CD4-positive, alpha-beta memory T cell (primary cell): ENCODE measurements around the gene TUBGCP3. TPM values are rescaled to one million over a fixed set of nuclear protein-coding genes. Genes with fewer than 3 reads are reported as not detected.

Experiments used
- CTCF ChIA-PET: fragments of 350-600 bp; sonication (Branson Sonifier 250); formaldehyde crosslinking; loops from one replicate; lab custom pipeline; 2021; ENCODE audit warnings: inconsistent platforms; ENCODE audit not compliant: partially characterized antibody; lab: Charles Lee
- POLR2A ChIA-PET: fragments of 350-600 bp; sonication (Branson Sonifier 250); formaldehyde crosslinking; loops from one replicate; lab custom pipeline; 2021; ENCODE audit not compliant: partially characterized antibody; lab: Charles Lee
- DNase-seq, 5 donors: peaks; one replicate each; pipeline versions ENCODE4 v3.0.0 to v3.0.0-alpha.2; 2020 to 2022; ENCODE audit warnings: mixed read lengths in 1 of 5
- H3K27ac ChIP-seq: one replicate; pipeline ENCODE4 v1.7.0; 2013; ENCODE audit warnings: low read depth, low read length
- H3K27me3 ChIP-seq: 2 replicates; pipeline ENCODE4 v1.7.0; 2013; ENCODE audit warnings: mild to moderate bottlenecking, low read length, moderate library complexity; ENCODE audit not compliant: insufficient read depth
- H3K36me3 ChIP-seq: 2 replicates; pipeline ENCODE4 v1.7.0; 2013; ENCODE audit warnings: mild to moderate bottlenecking, low read length, moderate library complexity; ENCODE audit not compliant: insufficient read depth
- H3K4me1 ChIP-seq: 2 replicates; pipeline ENCODE4 v1.7.0; 2013; ENCODE audit warnings: mild to moderate bottlenecking, low read length, moderate library complexity; ENCODE audit not compliant: insufficient read depth
- H3K4me3 ChIP-seq, 2 donors: one replicate each; pipeline ENCODE4 v1.7.0; 2013; ENCODE audit warnings: low read length in 2 of 2, mild to moderate bottlenecking in 1 of 2
- H3K9me3 ChIP-seq, 2 donors: one replicate each; pipeline ENCODE4 v1.7.0; 2013; ENCODE audit warnings: low read length in 2 of 2, control low read depth in 1 of 2; ENCODE audit not compliant: control insufficient read depth in 1 of 2
- H3K27ac Mint-ChIP-seq, 7 donors: one replicate each; pipeline ENCODE4 v1.8.0; 2020 to 2021; ENCODE audit warnings: mixed read lengths in 7 of 7, mild to moderate bottlenecking in 6 of 7, inconsistent platforms in 3 of 7, moderate library complexity in 3 of 7
- H3K27me3 Mint-ChIP-seq, 2 donors: one replicate each; pipeline ENCODE4 v1.8.0; 2020 to 2021; ENCODE audit warnings: mixed read lengths in 2 of 2
- H3K36me3 Mint-ChIP-seq, 2 donors: one replicate each; pipeline ENCODE4 v1.8.0; 2020 to 2021; ENCODE audit warnings: mixed read lengths in 2 of 2, inconsistent platforms in 1 of 2, mild to moderate bottlenecking in 1 of 2
- H3K4me1 Mint-ChIP-seq, 4 donors: one replicate each; pipeline ENCODE4 v1.8.0; 2020 to 2021; ENCODE audit warnings: mixed read lengths in 4 of 4, mild to moderate bottlenecking in 1 of 4
- H3K4me3 Mint-ChIP-seq, 8 donors: one replicate each; pipeline ENCODE4 v1.8.0; 2020 to 2021; ENCODE audit warnings: mixed read lengths in 8 of 8, mild to moderate bottlenecking in 7 of 8, moderate library complexity in 6 of 8, inconsistent platforms in 3 of 8
- H3K9me3 Mint-ChIP-seq, 8 donors: one replicate each; pipeline ENCODE4 v1.8.0; 2020 to 2021; ENCODE audit warnings: mixed read lengths in 8 of 8, mild to moderate bottlenecking in 5 of 8, inconsistent platforms in 3 of 8, moderate library complexity in 1 of 8
- intact Hi-C: fragments of 100-400 bp; cut with micrococcal nuclease; formaldehyde crosslinking; loops from one replicate; pipeline ENCODE4 v1.15.1; 2023
- polyA plus RNA-seq, 2 donors: library from polyadenylated mRNA; unstranded; fragments of 300-500 nt; fragmentation: Illumina TruSeq; gene quantifications; one replicate each; pipeline ENCODE4 v1.2.3, GENCODE V29; 2021
- total RNA-seq, 2 experiments: library from RNA; stranded (reverse); gene quantifications; one replicate each; pipeline ENCODE4 v1.2.3, GENCODE V29; 2021

The TUBGCP3 gene
- total and polyA plus RNA-seq, 4 experiments from 2014 or later: 13.1 to 43.7 (median 29.1) TPM

DNA sequence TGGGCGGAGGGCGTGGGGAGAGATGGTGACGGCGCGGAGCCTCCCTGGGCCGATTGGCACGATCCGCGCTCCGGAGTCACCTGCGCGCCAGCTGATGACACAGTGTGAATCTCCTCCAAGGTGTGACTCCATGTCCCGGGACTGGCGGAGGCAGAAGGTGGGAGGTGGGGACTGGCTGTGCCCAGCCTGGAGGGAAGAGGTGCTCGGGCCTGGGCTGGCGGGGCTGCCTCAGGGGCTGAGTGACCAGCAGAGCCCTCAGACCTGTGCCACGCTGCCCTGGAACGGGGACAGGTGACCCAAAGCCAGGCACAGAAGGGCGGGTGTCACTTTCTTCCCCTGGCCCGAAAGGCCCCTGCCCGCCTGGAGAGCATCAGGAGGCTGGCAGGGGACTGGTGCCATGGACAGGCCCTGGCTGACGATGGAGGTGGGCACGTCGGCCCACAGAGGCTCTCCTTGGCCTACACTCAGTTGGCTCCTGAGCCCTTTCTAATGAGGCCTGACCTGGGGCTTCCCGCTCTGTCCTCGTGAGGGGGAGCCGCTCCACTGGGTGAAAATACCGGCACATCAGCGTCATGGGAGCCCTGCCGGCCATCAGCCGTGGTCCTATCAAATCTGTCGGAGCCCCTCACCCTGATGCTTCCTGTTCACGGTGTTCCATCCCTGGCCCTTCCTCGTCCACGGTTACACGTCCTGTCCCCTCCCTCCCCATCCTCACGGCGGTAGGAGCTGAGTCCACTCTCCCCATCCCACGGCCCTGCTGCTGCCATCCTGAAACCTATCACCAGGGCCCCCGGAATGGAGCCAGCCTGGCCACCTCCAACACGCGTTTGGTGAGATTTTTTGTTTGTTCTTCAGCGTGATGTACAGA lies 136.2 kb downstream of the TUBGCP3 start:
- Histone ChIP-seq H3K4me1 (no peaks in the 10 kb centered on the region), H3K9me3 (no peaks in the 10 kb centered on the region), H3K4me3 (no peak overlapping the region), H3K27me3 (no peaks in the 10 kb centered on the region), H3K27ac (no peak overlapping the region), H3K36me3 (no peaks in the 10 kb centered on the region)
- H3K4me1 Mint-ChIP-seq: no peaks in the 10 kb centered on the region
- H3K27me3 Mint-ChIP-seq: peaks cover 0 to 7% of the 10 kb centered on the region in 2 donors
- DNase-seq: no peak
- H3K9me3 Mint-ChIP-seq: peaks cover 0 to 2% (median 0%) of the 10 kb centered on the region in 8 donors
- no peaks in the 10 kb centered on the region for H3K36me3 Mint-ChIP-seq
- H3K27ac Mint-ChIP-seq: no peak overlapping the region
- POLR2A ChIA-PET: no interaction called here
- CTCF ChIA-PET: no interaction called here
- no peak overlapping the region for H3K4me3 Mint-ChIP-seq
- intact Hi-C loops: no loop called here

DNA sequence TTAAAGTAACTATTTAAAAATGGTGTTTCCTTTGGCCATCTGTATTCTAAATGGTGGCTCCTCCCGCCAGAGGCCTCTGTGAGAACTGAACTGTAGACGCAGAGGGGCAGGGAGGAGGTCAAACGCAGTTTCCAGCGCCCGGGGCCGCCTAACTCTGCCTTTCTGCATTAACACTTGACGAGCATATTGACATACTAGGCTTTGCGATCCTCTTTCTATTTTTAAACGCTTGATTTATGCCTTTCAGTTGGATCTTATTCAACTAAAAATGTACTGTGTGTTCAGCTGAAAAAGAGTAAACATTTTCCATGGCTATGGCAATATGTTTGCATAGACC lies 137.1 kb downstream of the TUBGCP3 start:
- peaks cover 0 to 1% (median 0%) of the 10 kb centered on the region in 8 donors for H3K9me3 Mint-ChIP-seq
- no peaks in the 10 kb centered on the region for H3K4me1 Mint-ChIP-seq
- H3K4me3 ChIP-seq: no peak overlapping the region
- H3K4me3 Mint-ChIP-seq: no peak overlapping the region
- no peaks in the 10 kb centered on the region for H3K36me3 Mint-ChIP-seq
- DNase-seq: no peak
- H3K27me3 ChIP-seq: no peaks in the 10 kb centered on the region
- POLR2A ChIA-PET: no interaction called here
- H3K4me1 ChIP-seq: no peaks in the 10 kb centered on the region
- H3K27me3 Mint-ChIP-seq: peaks cover 0 to 4% of the 10 kb centered on the region in 2 donors
- no peak overlapping the region for H3K27ac ChIP-seq
- no peaks in the 10 kb centered on the region for H3K9me3 ChIP-seq
- CTCF ChIA-PET: no interaction called here
- no peaks in the 10 kb centered on the region for H3K36me3 ChIP-seq
- H3K27ac Mint-ChIP-seq: no peak overlapping the region
- intact Hi-C loops: no loop called here

DNA sequence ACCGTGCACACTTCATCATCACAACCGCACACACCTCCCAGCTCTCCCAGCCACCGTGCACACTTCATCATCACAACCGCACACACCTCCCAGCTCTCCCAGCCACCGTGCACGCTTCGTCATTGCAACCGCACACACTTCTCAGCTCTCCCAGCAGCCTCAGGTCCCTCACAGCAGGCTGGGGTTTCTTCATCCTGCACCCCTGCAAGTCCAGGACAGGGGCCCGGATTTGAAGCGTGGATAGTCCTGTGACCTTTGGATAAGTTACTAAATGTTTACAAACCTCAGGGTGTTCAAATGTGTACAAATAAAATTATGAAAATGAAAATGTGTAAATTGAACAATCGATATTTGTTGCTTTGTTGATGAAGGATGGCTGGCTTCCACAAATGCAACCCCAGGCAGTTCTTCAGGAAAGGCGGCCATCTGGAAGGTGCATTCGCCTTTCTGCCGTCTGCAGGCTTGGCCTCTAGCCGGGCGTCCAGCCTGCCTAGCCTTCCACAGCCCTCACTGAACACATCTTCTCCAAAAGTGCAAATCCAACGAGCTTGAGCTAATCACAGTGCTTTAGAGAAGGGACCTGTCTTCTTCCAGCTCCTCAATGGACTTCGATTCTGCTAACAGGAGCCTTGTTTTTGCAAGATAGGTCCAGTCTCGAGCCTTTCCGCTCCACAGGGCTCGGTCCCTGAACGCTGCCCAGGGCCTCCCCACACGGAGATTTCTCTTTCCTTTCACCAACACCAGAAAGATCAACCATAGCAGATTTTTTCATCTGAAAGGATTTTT lies 137.6 kb downstream of the TUBGCP3 start:
- Histone ChIP-seq H3K36me3 (no peaks in the 10 kb centered on the region), H3K4me3 (no peak overlapping the region), H3K9me3 (no peaks in the 10 kb centered on the region), H3K27ac (no peak overlapping the region), H3K4me1 (no peaks in the 10 kb centered on the region), H3K27me3 (no peaks in the 10 kb centered on the region)
- intact Hi-C loops: no loop called here
- peaks cover 0 to 4% of the 10 kb centered on the region in 2 donors for H3K27me3 Mint-ChIP-seq
- H3K4me1 Mint-ChIP-seq: no peaks in the 10 kb centered on the region
- ChIA-PET CTCF (no interaction called here), POLR2A (no interaction called here)
- H3K4me3 Mint-ChIP-seq: no peak overlapping the region
- no peak for DNase-seq
- H3K9me3 Mint-ChIP-seq: peaks cover 0 to 1% (median 0%) of the 10 kb centered on the region in 8 donors
- H3K27ac Mint-ChIP-seq: no peak overlapping the region
- H3K36me3 Mint-ChIP-seq: no peaks in the 10 kb centered on the region

DNA sequence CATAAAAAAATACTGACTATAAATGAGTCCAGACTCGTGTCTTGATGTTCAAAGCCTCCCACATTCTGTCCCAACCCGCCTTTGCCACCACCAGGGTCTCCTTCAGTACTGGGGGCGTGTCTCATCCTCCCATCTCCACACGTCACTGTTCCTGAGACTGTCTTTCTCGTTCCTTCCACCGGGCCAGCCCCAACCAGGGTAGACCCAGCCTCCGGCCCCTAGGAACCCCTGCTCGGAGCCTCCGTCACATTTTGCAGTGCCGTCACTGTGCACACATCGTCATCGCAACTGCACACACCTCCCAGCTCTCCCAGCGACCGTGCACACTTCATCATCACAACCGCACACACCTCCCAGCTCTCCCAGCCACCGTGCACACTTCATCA lies 138.4 kb downstream of the TUBGCP3 start:
- Histone ChIP-seq H3K36me3 (no peaks in the 10 kb centered on the region), H3K9me3 (no peaks in the 10 kb centered on the region), H3K27me3 (no peaks in the 10 kb centered on the region), H3K27ac (no peak overlapping the region), H3K4me1 (no peaks in the 10 kb centered on the region), H3K4me3 (no peak overlapping the region)
- no peak overlapping the region for H3K27ac Mint-ChIP-seq
- H3K4me1 Mint-ChIP-seq: no peaks in the 10 kb centered on the region
- CTCF ChIA-PET: no interaction called here
- intact Hi-C loops: no loop called here
- no peak overlapping the region for H3K4me3 Mint-ChIP-seq
- peaks cover 0 to 4% of the 10 kb centered on the region in 2 donors for H3K27me3 Mint-ChIP-seq
- no peak for DNase-seq
- POLR2A ChIA-PET: no interaction called here
- no peaks in the 10 kb centered on the region for H3K9me3 Mint-ChIP-seq
- no peaks in the 10 kb centered on the region for H3K36me3 Mint-ChIP-seq

DNA sequence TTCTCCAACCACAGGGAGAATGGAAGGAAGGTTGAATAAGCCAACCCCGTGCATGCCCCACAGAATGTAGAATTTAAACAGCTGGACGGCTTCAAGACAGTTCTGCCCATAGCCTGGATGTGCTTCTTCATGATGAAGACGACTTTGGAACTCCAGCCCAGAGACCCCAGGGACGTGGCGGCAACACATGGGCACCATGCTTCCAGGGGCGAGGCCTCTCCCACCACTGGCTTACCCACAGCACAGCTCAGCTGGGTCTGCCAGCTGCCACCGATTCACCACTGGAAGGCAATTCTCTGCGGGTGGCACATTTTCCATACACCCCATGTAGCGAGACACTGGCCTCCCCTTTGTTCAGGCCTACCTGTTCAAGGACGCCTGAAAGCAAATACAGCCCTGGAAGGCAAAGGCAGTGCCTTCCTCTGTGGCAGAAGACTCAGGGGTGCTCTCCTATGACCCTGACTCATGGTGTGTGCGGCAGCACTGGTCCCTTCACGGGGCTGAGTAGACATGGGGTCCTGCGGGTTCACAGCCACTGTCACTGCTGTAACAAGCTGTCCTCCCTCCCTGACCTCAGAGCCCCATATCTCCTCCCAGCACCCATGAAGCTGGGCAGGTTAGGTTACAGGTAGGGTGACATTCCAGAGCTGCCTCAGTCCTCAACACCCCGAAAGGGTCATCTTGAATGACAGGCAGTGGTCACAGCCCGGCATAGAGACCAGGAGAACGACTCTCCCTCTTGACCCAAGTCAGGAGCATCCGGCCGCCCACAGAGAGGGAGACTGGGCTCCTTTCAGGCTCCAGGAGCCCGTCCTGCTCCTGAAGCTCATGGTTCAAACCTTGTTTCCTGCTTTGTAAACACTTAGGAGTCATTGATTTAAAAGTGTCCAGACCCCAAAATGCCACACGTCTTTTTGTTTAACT lies 139.1 kb downstream of the TUBGCP3 start:
- intact Hi-C loops: no loop called here
- H3K27ac Mint-ChIP-seq: peak overlapping the region in 1 of 7 donors; percentile 60
- no peak for DNase-seq
- H3K4me3 Mint-ChIP-seq: no peak overlapping the region
- ChIA-PET CTCF (no interaction called here), POLR2A (no interaction called here)
- H3K36me3 ChIP-seq: no peaks in the 10 kb centered on the region
- peaks cover 1 to 4% of the 10 kb centered on the region in 2 donors for H3K27me3 Mint-ChIP-seq
- H3K4me1 Mint-ChIP-seq: no peaks in the 10 kb centered on the region
- H3K9me3 ChIP-seq: no peaks in the 10 kb centered on the region
- no peaks in the 10 kb centered on the region for H3K9me3 Mint-ChIP-seq
- H3K4me1 ChIP-seq: no peaks in the 10 kb centered on the region
- no peaks in the 10 kb centered on the region for H3K27me3 ChIP-seq
- no peaks in the 10 kb centered on the region for H3K36me3 Mint-ChIP-seq
- no peak overlapping the region for H3K4me3 ChIP-seq
- no peak overlapping the region for H3K27ac ChIP-seq

DNA sequence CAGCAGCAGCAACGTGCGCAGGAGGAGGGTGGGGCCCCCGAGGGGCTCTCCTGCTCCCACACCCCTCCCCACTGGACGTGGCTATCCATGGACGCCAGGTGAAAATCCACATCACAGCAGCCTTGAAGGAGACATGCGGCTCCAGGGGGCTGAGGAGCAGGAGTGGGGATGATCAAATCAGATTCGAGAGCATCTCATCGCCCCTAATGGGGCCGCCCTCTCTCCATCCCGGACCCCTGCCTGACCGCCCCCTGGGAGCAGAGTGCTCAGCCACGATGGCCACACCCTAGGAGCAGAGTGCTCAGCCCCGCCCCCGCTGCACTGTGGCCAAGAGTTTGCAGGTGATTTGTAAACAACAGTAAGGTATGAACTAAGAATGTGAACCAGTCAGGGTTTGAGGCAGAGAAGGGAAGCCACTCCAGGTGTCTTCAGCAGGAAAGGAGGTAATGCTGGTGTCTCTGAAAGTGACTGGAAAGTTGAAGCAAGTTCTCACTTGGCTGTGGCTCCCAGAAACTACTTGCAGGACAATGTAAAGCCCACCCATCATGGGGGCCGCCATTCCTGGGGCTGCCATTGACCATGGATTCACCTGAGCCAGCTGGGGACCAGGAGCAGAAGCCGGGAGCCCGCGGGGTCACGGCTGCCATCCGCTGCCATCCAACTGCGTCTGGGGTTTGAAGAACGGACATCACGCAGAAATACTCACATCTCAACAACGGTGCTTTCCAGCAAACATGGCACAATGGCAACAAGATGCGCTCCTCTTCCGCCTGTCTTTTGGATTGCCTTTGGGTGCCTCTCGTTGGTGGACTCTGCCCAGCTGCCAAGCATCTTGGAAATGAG lies 140.0 kb downstream of the TUBGCP3 start:
- ChIA-PET POLR2A (no interaction called here), CTCF (no interaction called here)
- Mint-ChIP-seq H3K27me3 (peaks cover 6% of the 10 kb centered on the region in 2 donors), H3K27ac (peak overlapping the region in 1 of 7 donors; percentile 60), H3K36me3 (no peaks in the 10 kb centered on the region), H3K9me3 (no peaks in the 10 kb centered on the region), H3K4me3 (no peak overlapping the region), H3K4me1 (peaks cover 0 to 8% (median under 1%) of the 10 kb centered on the region in 4 donors)
- Histone ChIP-seq H3K9me3 (no peaks in the 10 kb centered on the region), H3K27me3 (no peaks in the 10 kb centered on the region), H3K36me3 (no peaks in the 10 kb centered on the region), H3K4me3 (no peak overlapping the region), H3K4me1 (no peaks in the 10 kb centered on the region), H3K27ac (no peak overlapping the region)
- intact Hi-C loops: no loop called here
- no peak for DNase-seq
